ENCODE measurements around the gene SGSM1.

- TF ChIP-seq, protein P1, sequence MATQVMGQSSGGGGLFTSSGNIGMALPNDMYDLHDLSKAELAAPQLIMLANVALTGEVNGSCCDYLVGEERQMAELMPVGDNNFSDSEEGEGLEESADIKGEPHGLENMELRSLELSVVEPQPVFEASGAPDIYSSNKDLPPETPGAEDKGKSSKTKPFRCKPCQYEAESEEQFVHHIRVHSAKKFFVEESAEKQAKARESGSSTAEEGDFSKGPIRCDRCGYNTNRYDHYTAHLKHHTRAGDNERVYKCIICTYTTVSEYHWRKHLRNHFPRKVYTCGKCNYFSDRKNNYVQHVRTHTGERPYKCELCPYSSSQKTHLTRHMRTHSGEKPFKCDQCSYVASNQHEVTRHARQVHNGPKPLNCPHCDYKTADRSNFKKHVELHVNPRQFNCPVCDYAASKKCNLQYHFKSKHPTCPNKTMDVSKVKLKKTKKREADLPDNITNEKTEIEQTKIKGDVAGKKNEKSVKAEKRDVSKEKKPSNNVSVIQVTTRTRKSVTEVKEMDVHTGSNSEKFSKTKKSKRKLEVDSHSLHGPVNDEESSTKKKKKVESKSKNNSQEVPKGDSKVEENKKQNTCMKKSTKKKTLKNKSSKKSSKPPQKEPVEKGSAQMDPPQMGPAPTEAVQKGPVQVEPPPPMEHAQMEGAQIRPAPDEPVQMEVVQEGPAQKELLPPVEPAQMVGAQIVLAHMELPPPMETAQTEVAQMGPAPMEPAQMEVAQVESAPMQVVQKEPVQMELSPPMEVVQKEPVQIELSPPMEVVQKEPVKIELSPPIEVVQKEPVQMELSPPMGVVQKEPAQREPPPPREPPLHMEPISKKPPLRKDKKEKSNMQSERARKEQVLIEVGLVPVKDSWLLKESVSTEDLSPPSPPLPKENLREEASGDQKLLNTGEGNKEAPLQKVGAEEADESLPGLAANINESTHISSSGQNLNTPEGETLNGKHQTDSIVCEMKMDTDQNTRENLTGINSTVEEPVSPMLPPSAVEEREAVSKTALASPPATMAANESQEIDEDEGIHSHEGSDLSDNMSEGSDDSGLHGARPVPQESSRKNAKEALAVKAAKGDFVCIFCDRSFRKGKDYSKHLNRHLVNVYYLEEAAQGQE (IDR thresholded peaks at IDR 0.05; ENCODE audit: insufficient read depth in 1 of 2, low read depth in 2 of 2, low read length in 2 of 2) = no peak
- no peak for TF ChIP-seq SIN3A (IDR thresholded peaks at IDR 0.05; ENCODE audit: borderline replicate concordance, insufficient read depth, low read length)
These were observed 53.6 kb downstream of the SGSM1 start for GRCh38 chr22:24859587-24859986.

Data from PFSK-1 (cell line).